GM18502 (cell line): ENCODE results near the gene EGFL6.
A peak's percentile ranks its signal among the peaks of the same experiment; 100 is the strongest.
"Not testable (repeated sequence)": the region's sequence is repeated elsewhere in the genome, so short reads cannot be mapped to it uniquely, and the experiment has no call there.

ENCODE experiments used
- ATAC-seq: cut with Tn5 transposase; IDR thresholded peaks from one replicate; pipeline ENCODE4 v1.9.1; 2021; ENCODE audit warnings: mild to moderate bottlenecking; ENCODE audit not compliant: unreplicated experiment, poor library complexity

The EGFL6 gene

GRCh38 chrX:13649838-13650237 lies 80.4 kb downstream of the EGFL6 start:
- no peak for ATAC-seq

- no peak for ATAC-seq
Observed at GRCh38 chrX:13650318-13650717, 80.9 kb downstream of the EGFL6 start.

- ATAC-seq = no peak
Observed at GRCh38 chrX:13651150-13651549, 81.7 kb downstream of the EGFL6 start.

GRCh38 chrX:13652287-13652793 lies 82.9 kb downstream of the EGFL6 start:
- ATAC-seq = no peak

- ATAC-seq = peak; percentile 97
Observed at GRCh38 chrX:13652850-13653693, 83.7 kb downstream of the EGFL6 start, which contains the start of gene TCEANC. Gene TCEANC, plus strand, starts transcription at chrX:13653141. Its CDS starts 9,368 bp downstream, at chrX:13662509.

- ATAC-seq = no peak
Observed at GRCh38 chrX:13654116-13654515, 84.7 kb downstream of the EGFL6 start.

- ATAC-seq = no peak
Observed at GRCh38 chrX:13655674-13656073, 86.3 kb downstream of the EGFL6 start.

- no peak for ATAC-seq
Observed at GRCh38 chrX:13658602-13659001, 89.2 kb downstream of the EGFL6 start.

- ATAC-seq = no peak
Observed at GRCh38 chrX:13659063-13659462, 89.7 kb downstream of the EGFL6 start.

- no peak for ATAC-seq
Observed at GRCh38 chrX:13661735-13662288, 92.4 kb downstream of the EGFL6 start.

- ATAC-seq = no peak
Observed at GRCh38 chrX:13662355-13662791, 93.0 kb downstream of the EGFL6 start.

GRCh38 chrX:13664020-13664419 lies 94.6 kb downstream of the EGFL6 start:
- no peak for ATAC-seq

GRCh38 chrX:13666836-13667235 lies 97.4 kb downstream of the EGFL6 start:
- no peak for ATAC-seq

- no peak for ATAC-seq
Observed at GRCh38 chrX:13667919-13668318, 98.5 kb downstream of the EGFL6 start.

GRCh38 chrX:13669246-13669737 lies 99.9 kb downstream of the EGFL6 start:
- peak; percentile 81 for ATAC-seq

- ATAC-seq = not testable (repeated sequence)
Observed at GRCh38 chrX:13669755-13670154, 100.4 kb downstream of the EGFL6 start.

- ATAC-seq = no peak
Observed at GRCh38 chrX:13670197-13670596, 100.8 kb downstream of the EGFL6 start.

- no peak for ATAC-seq
Observed at GRCh38 chrX:13673016-13673415, 103.6 kb downstream of the EGFL6 start.

GRCh38 chrX:13676885-13677284 lies 107.5 kb downstream of the EGFL6 start:
- no peak for ATAC-seq

- ATAC-seq = not testable (repeated sequence)
Observed at GRCh38 chrX:13679700-13680099, 110.3 kb downstream of the EGFL6 start.

GRCh38 chrX:13681595-13681994 lies 112.2 kb downstream of the EGFL6 start:
- no peak for ATAC-seq
